Erythroblast (primary cell): ENCODE measurements around the gene DALRD3.

Experiments used
- GATA1 ChIP-seq: IDR thresholded peaks from 2 replicates; pipeline ENCODE4 v1.6.1; 2011; ENCODE audit warnings: low read depth, mild to moderate bottlenecking, control low read depth, low read length, moderate library complexity
- POLR2A ChIP-seq: IDR thresholded peaks from 2 replicates; pipeline ENCODE4 v1.6.1; 2011; ENCODE audit warnings: mild to moderate bottlenecking, low read length

DNA sequence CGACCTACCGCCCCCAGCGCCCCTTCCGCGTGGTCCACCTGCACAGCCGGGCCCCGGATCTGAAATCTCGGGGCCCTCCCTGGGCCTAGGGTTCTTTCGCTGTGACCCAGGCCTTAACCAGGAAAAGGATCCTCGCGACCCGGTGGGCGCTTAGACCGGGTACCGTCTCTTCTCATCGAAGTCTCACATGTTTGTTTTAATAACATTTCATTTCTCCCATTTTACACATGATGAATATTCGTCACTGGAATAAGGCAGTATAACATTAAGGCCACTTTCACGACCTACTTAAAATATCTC, 277 bp upstream of the DALRD3 start:
- TF ChIP-seq POLR2A = no peak
- no peak for TF ChIP-seq GATA1
